Osteocyte (in vitro differentiated cells): ENCODE measurements around the gene KCNQ5. TPM values are rescaled to one million over a fixed set of nuclear protein-coding genes. Genes with fewer than 3 reads are reported as not detected.

Experiments used
- DNase-seq: peaks from one replicate; pipeline ENCODE4 v3.0.0; 2021; ENCODE audit warnings: mixed read lengths; ENCODE audit not compliant: unreplicated experiment; ENCODE audit errors: extremely low spot score
- H3K27ac Mint-ChIP-seq: one replicate; pipeline ENCODE4 v1.8.0; 2021; ENCODE audit warnings: mild to moderate bottlenecking, mixed read lengths; ENCODE audit not compliant: unreplicated experiment
- H3K27me3 Mint-ChIP-seq: one replicate; pipeline ENCODE4 v1.8.0; 2021; ENCODE audit warnings: mixed read lengths; ENCODE audit not compliant: unreplicated experiment
- H3K36me3 Mint-ChIP-seq: one replicate; pipeline ENCODE4 v1.8.0; 2021; ENCODE audit warnings: mixed read lengths; ENCODE audit not compliant: unreplicated experiment
- H3K4me1 Mint-ChIP-seq: one replicate; pipeline ENCODE4 v1.8.0; 2021; ENCODE audit warnings: mixed read lengths; ENCODE audit not compliant: unreplicated experiment
- H3K4me3 Mint-ChIP-seq: one replicate; pipeline ENCODE4 v1.8.0; 2021; ENCODE audit warnings: mild to moderate bottlenecking, moderate library complexity, mixed read lengths; ENCODE audit not compliant: unreplicated experiment
- H3K9me3 Mint-ChIP-seq: one replicate; pipeline ENCODE4 v1.8.0; 2021; ENCODE audit warnings: mixed read lengths; ENCODE audit not compliant: unreplicated experiment
- CTCF ChIP-seq: fragments of 200-600 bp; sonication (generic); IDR thresholded peaks from 2 replicates; pipeline ENCODE4 v1.5.0; 2021; ENCODE audit warnings: antibody characterized with exemption, mild to moderate bottlenecking, moderate library complexity
- total RNA-seq: library from RNA; stranded (reverse); gene quantifications from 2 replicates; pipeline ENCODE4 v1.2.1, GENCODE V29; 2021

KCNQ5 gene
- total RNA-seq, 1 donor from 2014 or later, result 7.2 TPM

DNA sequence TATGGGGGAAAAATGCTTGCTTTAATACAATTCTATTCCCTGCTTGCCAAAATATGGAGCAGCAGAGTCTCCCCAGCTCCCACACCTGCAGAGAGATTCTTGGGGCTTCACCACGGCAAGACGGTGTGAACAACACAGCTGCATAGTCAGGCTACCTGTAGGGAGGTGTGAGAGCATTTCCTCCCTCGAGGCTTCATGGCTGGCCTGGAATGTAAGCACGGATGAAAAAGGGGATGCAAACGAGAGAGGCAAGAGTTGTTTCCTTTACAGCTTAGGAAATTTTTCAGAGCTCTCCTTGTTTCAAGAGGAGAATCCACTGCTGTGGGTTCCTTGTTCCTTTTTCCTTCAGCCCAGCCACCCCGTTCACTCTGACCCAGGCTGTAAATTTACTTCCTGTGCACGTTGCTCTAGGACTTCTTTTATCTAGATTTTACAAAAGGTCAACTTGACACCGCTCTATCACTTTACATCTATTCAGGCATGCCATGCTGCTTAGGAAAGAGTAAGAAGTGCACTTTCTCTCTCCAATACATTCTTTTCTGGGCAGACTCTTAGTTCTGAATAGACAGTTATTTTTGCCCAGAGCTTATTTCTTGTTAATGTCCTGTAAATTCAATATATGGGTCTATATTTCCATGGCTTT is 406.4 kb downstream of the KCNQ5 start:
- Mint-ChIP-seq H3K27ac (no peak overlapping the region), H3K36me3 (no peaks in the 10 kb centered on the region), H3K4me1 (peaks cover 25% of the 10 kb centered on the region), H3K4me3 (no peak overlapping the region), H3K9me3 (no peaks in the 10 kb centered on the region), H3K27me3 (no peaks in the 10 kb centered on the region)
- no peak for TF ChIP-seq CTCF
- no peak for DNase-seq

GRCh38 chr6:73028893-73029450 is 407.1 kb downstream of the KCNQ5 start:
- Mint-ChIP-seq H3K27ac (no peak overlapping the region), H3K4me3 (no peak overlapping the region), H3K4me1 (peaks cover 26% of the 10 kb centered on the region), H3K36me3 (no peaks in the 10 kb centered on the region), H3K9me3 (no peaks in the 10 kb centered on the region), H3K27me3 (no peaks in the 10 kb centered on the region)
- no peak for DNase-seq
- no peak for TF ChIP-seq CTCF

- Mint-ChIP-seq H3K36me3 (no peaks in the 10 kb centered on the region), H3K27me3 (no peaks in the 10 kb centered on the region), H3K4me3 (no peak overlapping the region), H3K4me1 (peaks cover 26% of the 10 kb centered on the region), H3K9me3 (no peaks in the 10 kb centered on the region), H3K27ac (no peak overlapping the region)
- no peak for DNase-seq
- no peak for TF ChIP-seq CTCF
Measured at GRCh38 chr6:73030257-73030656, 408.4 kb downstream of the KCNQ5 start.

DNA sequence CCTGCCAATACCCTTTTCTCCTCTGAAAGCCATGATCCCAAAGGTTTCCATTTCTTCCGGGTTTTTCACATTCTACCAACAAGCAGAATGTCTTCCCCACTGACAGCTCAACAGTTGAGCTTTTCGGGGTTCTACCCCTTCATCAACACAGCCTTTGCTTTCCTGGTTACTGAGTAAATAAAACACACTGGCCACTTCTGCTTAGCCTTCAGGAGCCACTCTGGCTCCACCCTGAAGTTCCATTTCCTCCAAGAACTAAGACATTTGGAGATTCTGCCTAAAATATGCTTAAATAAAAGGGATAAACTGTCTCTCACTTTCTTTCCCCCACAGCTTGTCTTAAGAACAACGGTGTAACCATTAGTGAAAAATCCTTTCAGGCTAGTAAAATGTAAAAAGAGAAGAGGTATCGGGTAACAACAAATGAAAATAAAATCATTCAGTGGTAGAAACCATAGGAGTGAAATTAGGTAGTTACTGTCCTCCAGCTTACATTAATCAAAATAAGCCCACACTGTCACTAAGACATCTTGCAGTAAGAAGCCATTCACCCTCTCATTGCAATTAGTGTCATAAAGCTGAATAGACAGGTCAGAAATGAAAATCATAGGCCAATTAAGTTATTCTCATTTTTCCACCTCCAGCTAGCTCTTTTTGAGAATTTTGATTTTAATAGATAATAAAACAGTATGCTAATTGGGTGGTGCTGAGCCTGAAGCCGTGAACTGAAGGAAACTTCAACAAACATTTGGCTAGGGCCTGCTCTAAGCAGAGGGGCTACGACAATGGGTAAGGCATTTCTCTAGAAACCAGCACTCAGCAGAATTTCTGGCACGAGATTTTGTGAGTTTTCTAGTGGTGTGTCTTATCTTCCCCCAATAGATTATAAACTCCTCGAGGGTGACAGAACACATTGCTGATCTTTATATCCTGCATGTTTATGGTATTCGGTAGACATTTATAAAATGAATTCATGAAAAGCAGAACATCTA is 409.2 kb downstream of the KCNQ5 start:
- Mint-ChIP-seq H3K27me3 (no peaks in the 10 kb centered on the region), H3K36me3 (no peaks in the 10 kb centered on the region), H3K9me3 (no peaks in the 10 kb centered on the region), H3K4me1 (peaks cover 26% of the 10 kb centered on the region), H3K27ac (no peak overlapping the region), H3K4me3 (no peak overlapping the region)
- TF ChIP-seq CTCF, result no peak
- no peak for DNase-seq

DNA sequence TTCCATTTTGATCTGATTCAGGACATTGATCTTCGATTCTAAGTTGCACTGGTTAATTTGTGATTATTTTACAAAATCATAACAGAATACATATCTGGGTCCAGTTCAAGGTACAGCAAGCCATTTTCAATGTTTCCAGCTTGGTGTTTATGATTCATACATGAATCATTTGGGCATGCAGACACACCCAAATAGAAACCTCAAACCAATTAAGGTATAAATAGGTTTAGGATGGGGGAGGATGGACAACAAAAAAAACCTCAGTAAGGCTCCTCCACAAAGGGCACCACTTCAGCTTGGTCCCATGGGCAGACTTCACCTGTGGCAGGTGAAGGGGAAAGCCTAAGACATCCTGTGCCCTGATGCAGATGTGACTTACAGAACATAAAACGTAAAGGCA is 410.7 kb downstream of the KCNQ5 start:
- peaks cover 26% of the 10 kb centered on the region for H3K4me1 Mint-ChIP-seq
- no peak for DNase-seq
- H3K9me3 Mint-ChIP-seq, result peaks cover 4% of the 10 kb centered on the region
- no peak overlapping the region for H3K4me3 Mint-ChIP-seq
- no peak for TF ChIP-seq CTCF
- H3K27ac Mint-ChIP-seq, result no peak overlapping the region
- H3K27me3 Mint-ChIP-seq, result no peaks in the 10 kb centered on the region
- peaks cover 2% of the 10 kb centered on the region for H3K36me3 Mint-ChIP-seq
